Stomach (tissue), 9 donors: ENCODE data around the gene SIRPA. TPM values are rescaled to one million over a fixed set of nuclear protein-coding genes. Genes with fewer than 3 reads are reported as not detected.

Experiments used
- DNase-seq, 2 donors: peaks; one replicate each; pipeline versions ENCODE4 v3.0.0 to v3.0.0-alpha.2; 2013 to 2019
- H3K27ac ChIP-seq, 5 donors: fragments of 200-600 bp in 4 of 5; sonication (generic) in 4 of 5; one replicate each; pipeline ENCODE4 v1.5.1; 2013 to 2019; ENCODE audit warnings: mild to moderate bottlenecking in 1 of 5, moderate library complexity in 1 of 5
- H3K27me3 ChIP-seq, 3 donors: fragments of 200-600 bp; sonication (generic); one replicate each; pipeline ENCODE4 v1.5.1; 2017 to 2019; ENCODE audit warnings: mixed run types in 1 of 3
- H3K36me3 ChIP-seq, 4 donors: fragments of 200-600 bp; sonication (generic); 1 replicate in 3 of 4; 2 replicates in 1 of 4; pipeline ENCODE4 v1.5.1; 2016 to 2019
- H3K4me1 ChIP-seq, 4 donors: fragments of 200-600 bp; sonication (generic); one replicate each; pipeline ENCODE4 v1.5.1; 2016 to 2019
- H3K4me3 ChIP-seq, 4 donors: fragments of 200-600 bp; sonication (generic) in 3 of 4; one replicate each; pipeline ENCODE4 v1.5.1; 2016 to 2019; ENCODE audit warnings: mild to moderate bottlenecking in 1 of 4
- H3K9me3 ChIP-seq, 4 donors: fragments of 200-600 bp; sonication (generic); one replicate each; pipeline ENCODE4 v1.5.1; 2016 to 2019
- EP300 ChIP-seq: sonication (generic); formaldehyde crosslinking; IDR thresholded peaks from one replicate; pipeline ENCODE4 v1.6.1; 2017; ENCODE audit warnings: antibody characterized with exemption
- POLR2A ChIP-seq, 4 donors: fragments of 450-650 bp; IDR thresholded peaks; one replicate each; pipeline ENCODE4 v1.6.1; 2016; ENCODE audit warnings: antibody characterized with exemption in 4 of 4, control low read depth in 2 of 4, mild to moderate bottlenecking in 1 of 4, moderate library complexity in 1 of 4
- POLR2AphosphoS5 ChIP-seq, 3 donors: sonication (generic); formaldehyde crosslinking; IDR thresholded peaks; one replicate each; pipeline ENCODE4 v1.6.1; 2016; ENCODE audit warnings: antibody characterized with exemption in 3 of 3
- WGBS, 5 donors: extraction: QIAGEN DNeasy Blood & Tissue Kit in 3 of 5; methylation state at CpG; one replicate each; pipeline versions ENCODE4 v1.1.5 to v1.1.7; 2013 to 2018; 5-methylcytosine and 5-hydroxymethylcytosine counted together
- intact Hi-C: fragments of 100-400 bp; cut with DNase I; formaldehyde crosslinking; loops from one replicate; pipeline ENCODE4 v1.15.1; 2023; ENCODE audit warnings: low total_unique reads
- polyA plus RNA-seq, 3 donors: library from polyadenylated mRNA; stranded (reverse); fragments of 200-250 nt; gene quantifications; one replicate each; pipeline ENCODE4 v1.2.3, GENCODE V29; 2013
- total RNA-seq, 5 donors: library from RNA; depleted of rRNA; stranded (reverse); fragments of >200 nt; gene quantifications; one replicate each; pipeline versions ENCODE4 v1.1.0 to v1.2.3, GENCODE V29; 2014 to 2016
- TF ChIP-seq, protein P1 (sequence below), 7 experiments: fragments of 450-650 bp in 4 of 7; fragments of 200-600 bp in 3 of 7; sonication (generic) in 3 of 7; IDR thresholded peaks; one replicate each; pipeline ENCODE4 v1.5.1; 2016 to 2019; ENCODE audit warnings: antibody characterized with exemption in 7 of 7, control low read depth in 2 of 7, mild to moderate bottlenecking in 1 of 7
- donor health status: healthy with polysubstance abuse.
- donor health status: Bipolar disorder and iron deficiency.
- donor health status: healthy.

The SIRPA gene
- total and polyA plus RNA-seq, 8 donors, result 0.29 to 35.5 (median 7.8) TPM

DNA sequence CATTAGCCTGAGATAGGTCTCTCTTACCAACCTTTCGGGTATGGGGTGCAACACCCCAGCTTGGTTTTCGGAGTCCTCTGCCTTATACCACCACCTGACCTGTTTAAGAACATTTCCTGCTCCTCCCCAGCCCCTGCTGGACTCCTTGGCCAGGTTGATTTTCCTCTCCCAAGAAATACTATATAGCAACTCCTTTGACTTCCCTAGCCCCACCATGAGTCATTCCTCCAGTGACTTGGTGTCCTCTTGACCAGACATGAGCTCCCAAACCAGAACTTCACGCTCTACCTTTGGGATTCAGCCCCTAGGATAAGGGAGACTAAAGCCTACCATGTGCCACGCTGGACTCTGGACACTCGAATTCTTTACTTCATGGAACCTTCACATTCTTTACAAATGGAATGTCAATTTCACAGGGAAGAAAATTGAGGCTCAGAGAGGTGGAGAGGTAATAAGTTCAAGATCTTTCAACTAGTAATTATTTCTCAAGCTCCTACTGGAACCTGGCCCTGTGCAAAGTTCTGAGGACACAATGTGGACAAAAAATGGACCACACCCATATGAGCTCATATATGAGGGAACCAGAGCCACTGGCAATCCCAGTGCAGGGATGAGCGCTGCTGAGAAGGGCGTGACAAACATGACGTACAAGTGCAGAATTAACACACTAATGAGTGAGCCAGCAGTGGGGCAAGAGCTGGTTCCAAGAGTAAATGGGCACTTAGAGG, 48.2 kb downstream of the SIRPA start:
- Histone ChIP-seq H3K4me1 (peaks cover 10 to 48% (median 12%) of the 10 kb centered on the region in 4 donors), H3K27me3 (peaks cover 0 to 52% (median 14%) of the 10 kb centered on the region in 3 donors), H3K36me3 (peaks cover 0 to 10% (median 7%) of the 10 kb centered on the region in 4 donors), H3K27ac (peak overlapping the region in 1 of 5 donors; percentile 69), H3K9me3 (no peaks in the 10 kb centered on the region), H3K4me3 (no peak overlapping the region)
- intact Hi-C loops, result no loop called here
- 71 to 76% (median 76%) methylated on average over 8 of the region's 8 CpGs for whole genome bisulfite sequencing, 5 donors
- TF ChIP-seq, protein P1, sequence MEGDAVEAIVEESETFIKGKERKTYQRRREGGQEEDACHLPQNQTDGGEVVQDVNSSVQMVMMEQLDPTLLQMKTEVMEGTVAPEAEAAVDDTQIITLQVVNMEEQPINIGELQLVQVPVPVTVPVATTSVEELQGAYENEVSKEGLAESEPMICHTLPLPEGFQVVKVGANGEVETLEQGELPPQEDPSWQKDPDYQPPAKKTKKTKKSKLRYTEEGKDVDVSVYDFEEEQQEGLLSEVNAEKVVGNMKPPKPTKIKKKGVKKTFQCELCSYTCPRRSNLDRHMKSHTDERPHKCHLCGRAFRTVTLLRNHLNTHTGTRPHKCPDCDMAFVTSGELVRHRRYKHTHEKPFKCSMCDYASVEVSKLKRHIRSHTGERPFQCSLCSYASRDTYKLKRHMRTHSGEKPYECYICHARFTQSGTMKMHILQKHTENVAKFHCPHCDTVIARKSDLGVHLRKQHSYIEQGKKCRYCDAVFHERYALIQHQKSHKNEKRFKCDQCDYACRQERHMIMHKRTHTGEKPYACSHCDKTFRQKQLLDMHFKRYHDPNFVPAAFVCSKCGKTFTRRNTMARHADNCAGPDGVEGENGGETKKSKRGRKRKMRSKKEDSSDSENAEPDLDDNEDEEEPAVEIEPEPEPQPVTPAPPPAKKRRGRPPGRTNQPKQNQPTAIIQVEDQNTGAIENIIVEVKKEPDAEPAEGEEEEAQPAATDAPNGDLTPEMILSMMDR (IDR thresholded peaks at IDR 0.05), result no peak
- no peak for TF ChIP-seq EP300
- TF ChIP-seq POLR2AphosphoS5 (IDR thresholded peaks at IDR 0.05), result no peak
- no peak for TF ChIP-seq POLR2A (IDR thresholded peaks at IDR 0.05)
- DNase-seq, result peak in 1 of 2 donors; percentile 42

- Histone ChIP-seq H3K4me3 (no peak overlapping the region), H3K27ac (peak overlapping the region in 4 of 5 donors; percentile 13 to 76 (median 58)), H3K4me1 (peaks cover 10 to 48% (median 12%) of the 10 kb centered on the region in 4 donors), H3K36me3 (no peaks in the 10 kb centered on the region), H3K9me3 (no peaks in the 10 kb centered on the region), H3K27me3 (peaks cover 0 to 52% (median 14%) of the 10 kb centered on the region in 3 donors)
- no peak for DNase-seq
- TF ChIP-seq POLR2AphosphoS5 (IDR thresholded peaks at IDR 0.05) (no peak), POLR2A (IDR thresholded peaks at IDR 0.05) (no peak), EP300 (no peak)
- TF ChIP-seq, protein P1 (IDR thresholded peaks at IDR 0.05), result no peak
- WGBS, 5 donors, result 70 to 80% (median 76%) methylated on average over 6 of the region's 6 CpGs
- intact Hi-C loops, result no loop called here
Observed at GRCh38 chr20:1944345-1945091, 49.3 kb downstream of the SIRPA start.

DNA sequence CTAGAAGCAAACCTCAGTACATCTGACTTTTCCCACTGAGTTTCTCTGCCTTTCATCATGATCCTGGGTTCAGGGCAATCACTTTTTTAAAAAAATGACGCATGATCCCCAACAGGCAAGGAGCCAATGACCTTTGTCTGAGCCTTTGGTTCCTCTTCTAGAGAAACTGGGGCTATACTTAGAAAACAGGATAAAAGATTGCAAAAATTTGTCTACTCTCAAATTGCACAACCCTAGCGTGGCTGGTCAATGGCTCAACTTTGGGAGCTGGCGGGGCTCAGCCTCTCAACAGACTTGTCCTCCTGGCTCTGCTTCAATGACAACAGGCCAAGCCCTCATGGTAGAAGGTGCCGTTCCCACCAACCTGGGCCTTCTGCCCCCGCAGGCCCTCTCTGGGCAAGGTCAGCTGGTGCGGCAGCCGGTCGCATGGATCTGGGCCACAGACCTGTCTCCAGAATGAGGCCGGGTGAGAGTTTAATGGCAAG, 50.0 kb downstream of the SIRPA start:
- no peak overlapping the region for H3K4me3 ChIP-seq
- H3K36me3 ChIP-seq, result no peaks in the 10 kb centered on the region
- WGBS, 5 donors, result 78 to 87% (median 84%) methylated on average over 5 to 9 of the region's 9 CpGs
- peak; percentile 26 to 35 for DNase-seq
- peak in 1 of 3 donors; percentile 9 for TF ChIP-seq POLR2AphosphoS5 (IDR thresholded peaks at IDR 0.05)
- no peak for TF ChIP-seq EP300
- peaks cover 10 to 48% (median 12%) of the 10 kb centered on the region in 4 donors for H3K4me1 ChIP-seq
- intact Hi-C loops, result no loop called here
- peaks cover 0 to 52% (median 14%) of the 10 kb centered on the region in 3 donors for H3K27me3 ChIP-seq
- H3K27ac ChIP-seq, result peak overlapping the region in 4 of 5 donors; percentile 47 to 76 (median 60)
- H3K9me3 ChIP-seq, result no peaks in the 10 kb centered on the region

- WGBS, 5 donors, result 73 to 79% (median 75%) methylated on average over 7 of the region's 7 CpGs
- Histone ChIP-seq H3K27ac (peak overlapping the region in 4 of 5 donors; percentile 29 to 76 (median 60)), H3K36me3 (no peaks in the 10 kb centered on the region)
Observed at GRCh38 chr20:1945660-1946059, 50.5 kb downstream of the SIRPA start.

More at GRCh38 chr20:1945660-1946059, 50.5 kb downstream of the SIRPA start:
- TF ChIP-seq, protein P1 (IDR thresholded peaks at IDR 0.05), result no peak
- TF ChIP-seq EP300, result no peak
- TF ChIP-seq POLR2AphosphoS5 (IDR thresholded peaks at IDR 0.05), result no peak
- TF ChIP-seq POLR2A (IDR thresholded peaks at IDR 0.05), result no peak
- no peak overlapping the region for H3K4me3 ChIP-seq
- intact Hi-C loops, result no loop called here
- H3K4me1 ChIP-seq, result peaks cover 10 to 48% (median 12%) of the 10 kb centered on the region in 4 donors
- no peak for DNase-seq
- H3K27me3 ChIP-seq, result peaks cover 0 to 52% (median 14%) of the 10 kb centered on the region in 3 donors
- H3K9me3 ChIP-seq, result no peaks in the 10 kb centered on the region
